Renal pelvis (tissue), 12 donors: ENCODE measurements around the gene SNCAIP. TPM values are rescaled to one million over a fixed set of nuclear protein-coding genes. Genes with fewer than 3 reads are reported as not detected.

Source experiments
- DNase-seq: peaks from one replicate; pipeline ENCODE4 v3.0.0-alpha.2; 2013
- long read RNA-seq, 16 experiments: transcript quantifications; one replicate each; lab custom pipeline, GENCODE V29; 2026
- polyA plus RNA-seq, 3 donors: library from polyadenylated mRNA; unstranded; fragments of 120-200 nt; gene quantifications; one replicate each; pipeline ENCODE4 v1.2.1, GENCODE V29; 2013; ENCODE audit not compliant: insufficient read length in 3 of 3

SNCAIP gene
- polyA plus RNA-seq, result 10 to 100 TPM; 23.5 to 25.6 (median 23.9) TPM
- long read RNA-seq, donor 1, partial matches to known transcripts, result 0 of 2 reads
- long read RNA-seq, donor 1, other reads (novel, unspliced or antisense), result 0 of 2 reads
- long read RNA-seq, donor 2, partial matches to known transcripts, result 6 of 12 reads
- long read RNA-seq, donor 2, other reads (novel, unspliced or antisense), result 0 of 12 reads
- long read RNA-seq, donor 3, partial matches to known transcripts, result 7 of 10 reads
- long read RNA-seq, donor 3, other reads (novel, unspliced or antisense), result 0 of 10 reads
- long read RNA-seq, donor 4, partial matches to known transcripts, result 0 of 2 reads
- long read RNA-seq, donor 4, other reads (novel, unspliced or antisense), result 0 of 2 reads
- long read RNA-seq, donor 5, partial matches to known transcripts, result 0 of 1 reads
- long read RNA-seq, donor 5, other reads (novel, unspliced or antisense), result 0 of 1 reads
- long read RNA-seq, donor 6, partial matches to known transcripts, result 6 of 9 reads
- long read RNA-seq, donor 6, other reads (novel, unspliced or antisense), result 0 of 9 reads
- long read RNA-seq, donor 7, partial matches to known transcripts, result 7 of 10 reads
- long read RNA-seq, donor 7, other reads (novel, unspliced or antisense), result 0 of 10 reads
- long read RNA-seq, donor 8, partial matches to known transcripts, result 0 of 3 reads
- long read RNA-seq, donor 8, other reads (novel, unspliced or antisense), result 0 of 3 reads
- long read RNA-seq, donor 9, transcript SNCAIP-202 (11 exons, 3,745 nt), result major isoform, 6 of 38 reads
- long read RNA-seq, donor 9, partial matches to known transcripts, result 27 of 38 reads
- long read RNA-seq, donor 9, other reads (novel, unspliced or antisense), result 0 of 38 reads
- long read RNA-seq, donor 10, partial matches to known transcripts, result 0 of 5 reads
- long read RNA-seq, donor 10, other reads (novel, unspliced or antisense), result 0 of 5 reads
- long read RNA-seq, donor 11, partial matches to known transcripts, result 0 of 1 reads
- long read RNA-seq, donor 11, other reads (novel, unspliced or antisense), result 0 of 1 reads
- long read RNA-seq, donor 12, transcript SNCAIP-218 (4 exons, 2,303 nt), result major isoform, 5 of 14 reads
- long read RNA-seq, donor 12, partial matches to known transcripts, result 6 of 14 reads
- long read RNA-seq, donor 12, other reads (novel, unspliced or antisense), result 0 of 14 reads
- long read RNA-seq, donor 13, partial matches to known transcripts, result 0 of 1 reads
- long read RNA-seq, donor 13, other reads (novel, unspliced or antisense), result 0 of 1 reads
- long read RNA-seq, donor 14, partial matches to known transcripts, result 25 of 27 reads
- long read RNA-seq, donor 14, other reads (novel, unspliced or antisense), result 0 of 27 reads
- long read RNA-seq, donor 15, partial matches to known transcripts, result 0 of 3 reads
- long read RNA-seq, donor 15, other reads (novel, unspliced or antisense), result 0 of 3 reads
- long read RNA-seq, donor 16, transcript SNCAIP-218 (4 exons, 2,303 nt), result major isoform, 7 of 15 reads
- long read RNA-seq, donor 16, partial matches to known transcripts, result 6 of 15 reads
- long read RNA-seq, donor 16, other reads (novel, unspliced or antisense), result 0 of 15 reads

- DNase-seq, result no peak
Observed at GRCh38 chr5:122311961-122312590, at the start of gene SNCAIP. TSS of gene SNCAIP (plus strand) at chr5:122312237. CDS start at chr5:122391135, 78,898 bp downstream.

DNA sequence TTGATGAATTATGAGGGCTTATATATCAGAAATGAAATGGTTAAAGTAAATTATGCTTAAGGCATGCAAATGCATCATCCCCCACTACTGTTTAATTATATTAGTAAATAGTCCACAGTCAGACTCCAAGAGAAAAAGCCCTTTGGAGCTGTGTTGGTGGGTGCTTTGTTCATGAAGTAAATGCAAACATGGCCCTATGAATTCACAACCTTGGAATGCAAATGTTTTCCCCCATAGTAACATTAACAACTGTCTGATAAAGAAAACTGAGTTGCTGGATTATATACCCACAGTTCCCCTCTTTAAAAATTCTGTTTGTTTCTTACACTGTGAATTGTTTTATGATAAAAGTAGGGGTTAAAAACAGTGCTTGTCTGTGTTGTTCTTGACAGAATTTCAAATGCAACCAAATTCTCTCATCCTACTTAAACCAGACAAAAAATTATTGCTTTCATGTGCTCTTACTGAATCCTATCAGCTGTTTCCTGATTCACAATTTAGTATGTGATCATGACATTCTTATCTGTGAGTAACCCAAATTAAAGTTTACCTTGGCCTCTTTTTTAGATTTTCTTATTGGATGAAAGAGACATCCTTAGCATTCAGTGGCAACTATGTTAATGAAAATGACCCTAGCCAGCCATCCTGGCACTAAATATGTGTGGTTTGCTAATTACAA lies 48.5 kb upstream of the SNCAIP start:
- no peak for DNase-seq

DNA sequence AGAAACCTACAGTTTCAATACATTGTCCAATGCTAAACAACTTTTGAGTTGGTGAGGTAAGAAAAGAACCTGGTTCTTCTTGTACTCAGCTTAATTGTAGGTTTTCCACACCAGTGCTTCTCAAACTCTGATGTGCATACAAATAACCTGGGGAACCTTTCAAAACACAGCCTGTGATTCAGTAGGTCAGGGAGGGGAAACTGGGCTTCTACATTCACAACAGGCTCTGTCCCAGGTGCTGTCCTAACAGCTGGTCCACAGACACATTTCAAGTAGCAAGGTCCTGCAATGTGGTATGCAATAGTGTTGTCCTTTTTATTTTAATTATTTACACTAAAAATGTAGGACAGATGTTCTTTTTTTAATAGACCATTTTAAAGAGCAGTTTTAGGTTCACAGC lies 47.4 kb upstream of the SNCAIP start:
- peak; percentile 3 for DNase-seq

DNA sequence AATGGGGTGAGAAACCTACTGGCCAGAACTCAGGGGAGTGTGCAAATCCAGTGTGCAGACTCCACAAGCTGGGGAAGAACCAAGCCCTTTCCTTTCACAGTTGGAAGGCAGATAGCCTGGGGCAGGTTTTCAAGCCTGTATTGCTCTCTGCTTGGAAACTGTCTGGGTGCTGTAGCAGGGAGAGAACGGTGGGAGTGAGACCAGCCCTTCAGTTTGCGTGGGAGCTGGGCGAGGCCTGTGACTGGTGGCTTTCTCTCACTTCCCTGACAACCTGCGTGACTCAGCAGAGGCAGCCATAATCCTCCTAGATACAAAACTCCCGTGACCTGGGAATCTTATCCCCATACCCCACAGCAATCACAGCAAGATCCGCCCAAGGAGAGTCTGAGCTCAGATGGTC lies 44.9 kb upstream of the SNCAIP start:
- no peak for DNase-seq

- DNase-seq, result no peak
Observed at GRCh38 chr5:122273696-122274095, 38.3 kb upstream of the SNCAIP start.

DNA sequence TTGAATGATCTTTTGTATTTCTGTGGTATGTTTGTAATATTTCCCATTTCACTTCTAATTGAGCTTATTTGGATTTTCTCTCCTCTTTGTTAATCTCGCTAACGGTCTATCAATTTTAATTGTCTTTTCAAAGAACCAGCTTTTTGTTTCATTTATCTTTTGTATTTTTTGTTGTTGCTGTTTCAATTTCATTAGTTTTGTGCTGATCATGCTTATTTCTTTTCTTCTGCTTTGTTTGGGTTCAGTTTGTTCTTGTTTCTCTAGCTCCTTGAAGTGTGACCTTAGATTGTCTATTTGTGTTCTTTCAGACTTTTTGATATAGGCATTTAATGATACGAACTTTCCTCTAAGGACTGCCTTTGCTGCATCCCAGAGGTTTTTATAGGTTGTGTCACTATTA lies 28.4 kb upstream of the SNCAIP start:
- DNase-seq, result no peak

DNA sequence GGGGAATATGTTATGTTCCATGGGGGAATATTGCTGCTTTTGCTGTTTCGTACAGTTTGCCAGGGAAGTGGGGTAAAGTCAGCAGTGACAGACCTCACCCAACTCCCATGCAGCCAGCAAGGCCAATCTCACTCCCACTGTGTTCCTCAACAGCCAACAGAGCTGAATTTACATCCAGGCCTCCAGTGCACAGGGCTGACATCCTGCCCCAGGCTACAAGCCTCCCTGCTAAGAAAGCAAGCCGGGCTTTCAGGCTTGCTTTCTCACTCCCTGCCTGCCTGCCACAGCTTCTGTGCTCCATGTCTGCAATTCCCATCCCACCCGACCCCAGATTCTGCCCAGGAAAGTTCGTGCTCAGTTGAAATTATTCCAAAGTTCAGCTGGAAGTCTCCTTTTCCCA lies 25.5 kb upstream of the SNCAIP start:
- no peak for DNase-seq

DNA sequence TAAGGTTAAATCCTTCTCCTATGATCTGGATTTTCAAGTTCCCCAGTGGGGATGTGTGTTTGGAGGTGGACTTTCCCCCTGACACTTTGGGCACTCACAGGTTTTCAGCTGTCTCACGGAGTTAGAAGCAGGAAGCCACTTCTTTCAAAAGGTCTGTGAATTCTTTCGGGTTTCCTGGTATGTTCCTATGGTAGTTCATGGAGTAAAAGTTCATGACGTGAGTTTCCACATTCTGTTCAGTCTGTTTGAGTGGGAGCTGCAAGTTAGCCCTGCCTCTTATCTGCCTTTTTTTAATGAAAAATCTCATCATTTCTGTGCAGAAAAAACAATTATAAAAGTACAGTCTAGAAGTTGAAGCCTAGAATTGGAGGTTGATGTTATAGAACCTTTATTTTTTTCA lies 24.9 kb upstream of the SNCAIP start:
- DNase-seq, result no peak

GRCh38 chr5:122291000-122291901 lies 20.8 kb upstream of the SNCAIP start:
- DNase-seq, result peak; percentile 50

DNA sequence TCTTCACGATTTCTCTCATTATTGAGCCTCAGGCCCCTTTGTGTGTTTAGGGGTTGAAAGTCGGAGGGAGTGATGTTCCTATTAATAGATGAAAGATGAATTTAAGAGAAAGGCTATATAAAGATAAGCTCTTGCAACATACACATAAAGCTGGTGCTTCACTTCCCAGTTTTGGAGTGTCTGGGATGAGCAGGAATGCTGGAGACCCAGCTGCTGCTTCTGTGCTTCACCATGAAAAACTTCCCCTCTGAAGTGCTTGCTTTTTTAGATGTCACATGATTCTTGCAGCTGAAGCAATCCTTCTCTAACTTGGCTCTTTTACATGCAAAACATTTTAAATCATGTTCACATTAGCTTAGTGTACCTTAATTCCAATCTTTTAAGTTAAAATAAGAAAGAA lies 19.7 kb upstream of the SNCAIP start:
- no peak for DNase-seq

GRCh38 chr5:122295138-122295537 lies 16.9 kb upstream of the SNCAIP start:
- DNase-seq, result no peak

GRCh38 chr5:122296871-122297270 lies 15.2 kb upstream of the SNCAIP start:
- no peak for DNase-seq

DNA sequence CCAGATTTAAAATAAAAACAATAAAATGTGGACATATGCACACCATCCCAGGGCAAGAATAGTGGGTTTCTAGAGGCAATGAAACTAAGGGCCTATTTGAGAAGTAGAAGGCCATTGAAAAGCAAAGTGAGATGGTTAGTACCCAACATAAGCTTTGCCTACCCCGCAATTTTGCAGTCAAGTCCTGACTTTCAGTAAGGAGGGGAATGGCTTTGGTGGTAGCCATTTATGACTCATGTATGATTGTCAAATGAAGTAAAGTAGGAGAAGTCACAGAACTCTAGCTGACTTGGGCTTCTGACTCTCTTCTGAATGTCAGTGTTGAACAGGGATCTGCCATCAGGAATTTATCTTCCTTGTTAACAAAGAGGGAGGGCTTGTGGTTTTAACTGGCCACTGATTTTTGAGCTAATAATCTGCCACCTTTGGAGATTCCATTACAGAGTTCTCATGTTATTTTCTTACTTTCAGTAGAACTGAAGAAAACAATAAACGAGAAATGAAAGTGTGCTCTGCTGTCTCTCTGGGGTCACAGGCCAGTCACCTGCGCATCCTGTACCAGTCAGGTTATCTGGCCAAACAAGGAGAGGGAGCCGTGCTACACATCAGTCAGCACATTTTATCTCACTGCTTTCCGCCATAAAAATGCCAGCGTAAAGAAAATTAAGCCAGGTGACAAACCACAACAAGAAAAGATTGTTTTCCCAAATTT lies 14.3 kb upstream of the SNCAIP start:
- DNase-seq, result no peak

- DNase-seq, result no peak
Observed at GRCh38 chr5:122300374-122300773, 11.7 kb upstream of the SNCAIP start.

- DNase-seq, result no peak
Observed at GRCh38 chr5:122301016-122301415, 11.0 kb upstream of the SNCAIP start.

- DNase-seq, result no peak
Observed at GRCh38 chr5:122304471-122305215, 7.4 kb upstream of the SNCAIP start.

GRCh38 chr5:122306461-122306860 lies 5.6 kb upstream of the SNCAIP start:
- no peak for DNase-seq

DNA sequence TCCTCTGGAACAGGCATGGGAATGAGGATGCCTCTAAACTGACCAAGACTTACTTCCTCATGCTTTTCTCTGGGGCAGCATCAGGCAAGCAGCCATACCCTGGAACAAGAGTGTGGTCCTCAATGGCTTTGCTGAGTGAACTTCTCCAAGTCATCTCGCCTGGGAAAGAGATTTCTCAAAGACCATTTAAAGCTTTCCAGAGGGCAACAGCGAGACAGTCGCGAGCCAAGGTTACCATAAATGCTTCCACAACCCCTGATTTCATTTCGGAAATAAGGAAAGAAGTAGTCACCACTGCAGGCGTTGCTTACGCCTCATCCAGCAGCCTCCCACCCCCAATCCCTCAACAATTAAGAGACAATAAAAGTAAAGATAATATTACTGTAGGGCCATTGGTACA lies 1.1 kb upstream of the SNCAIP start:
- DNase-seq, result no peak
